ENCODE measurements around the gene TBC1D9. TPM values are rescaled to one million over a fixed set of nuclear protein-coding genes. Genes with fewer than 3 reads are reported as not detected.

The TBC1D9 gene
- total and polyA plus RNA-seq, 2 of the 13 experiments (the other 11 are each of a cell fraction or from before 2014, with no cell fraction given), result 11.9 to 12.2 TPM

- no peak for TF ChIP-seq ZBTB33 (CRISPR knock-in tag; IDR thresholded peaks at IDR 0.05)
- TF ChIP-seq IRF2 (CRISPR knock-in tag; IDR thresholded peaks at IDR 0.05), result 0 out of 2 replicates have a peak, but pooled peaks have one; percentile 40
- TF ChIP-seq SALL1 (CRISPR knock-in tag; IDR thresholded peaks at IDR 0.05), result peak; percentile 43; the same call in 1 of the 2 replicates
- TF ChIP-seq ZNF350 (CRISPR knock-in tag; IDR thresholded peaks at IDR 0.05; ENCODE audit: borderline replicate concordance, low read depth), result no peak
- TF ChIP-seq ZNF512B (CRISPR knock-in tag; IDR thresholded peaks at IDR 0.05; ENCODE audit: borderline replicate concordance), result no peak
- no peak for TF ChIP-seq YEATS2 (CRISPR knock-in tag; IDR thresholded peaks at IDR 0.05; ENCODE audit: borderline replicate concordance)
- no peak for TF ChIP-seq TMF1 (CRISPR knock-in tag; IDR thresholded peaks at IDR 0.05; ENCODE audit: low read depth)
- TF ChIP-seq ZNF44 (CRISPR knock-in tag; IDR thresholded peaks at IDR 0.05), result no peak
- 0 out of 2 replicates have a peak, but pooled peaks have one; percentile 42 for TF ChIP-seq ONECUT2 (CRISPR knock-in tag; IDR thresholded peaks at IDR 0.05)
- TF ChIP-seq NCOA5 (CRISPR knock-in tag; IDR thresholded peaks at IDR 0.05), result no peak
- TF ChIP-seq MAX (IDR thresholded peaks at IDR 0.05), result no peak
- no peak for TF ChIP-seq TAF1 (CRISPR knock-in tag; IDR thresholded peaks at IDR 0.05)
- TF ChIP-seq HOMEZ (CRISPR knock-in tag; IDR thresholded peaks at IDR 0.05; ENCODE audit: low read depth), result no peak
- TF ChIP-seq ZBTB7A (CRISPR knock-in tag; IDR thresholded peaks at IDR 0.05), result no peak
- peak; percentile 52 for TF ChIP-seq FOXP4 (CRISPR knock-in tag; IDR thresholded peaks at IDR 0.05)
- TF ChIP-seq FOXK2 (IDR thresholded peaks at IDR 0.05), result no peak
- TF ChIP-seq SRSF4 (IDR thresholded peaks at IDR 0.05; ENCODE audit: low read depth, low read length, poor library complexity, severe bottlenecking), result no peak
- no peak for TF ChIP-seq ZNF552 (CRISPR knock-in tag; IDR thresholded peaks at IDR 0.05; ENCODE audit: borderline replicate concordance)
- no peak for TF ChIP-seq TBX3 (IDR thresholded peaks at IDR 0.05; ENCODE audit: borderline replicate concordance)
- no peak for TF ChIP-seq AGO1 (IDR thresholded peaks at IDR 0.05; ENCODE audit: low read depth, low read length, poor library complexity, severe bottlenecking)
Measured at GRCh38 chr4:140710908-140711622, 45.1 kb downstream of the TBC1D9 start (continued).

All from HepG2 (cell line).